Fibroblast of villous mesenchyme (primary cell): ENCODE data around the gene DXO. TPM values are rescaled to one million over a fixed set of nuclear protein-coding genes. Genes with fewer than 3 reads are reported as not detected.
"Not testable (repeated sequence)": the region's sequence is repeated elsewhere in the genome, so short reads cannot be mapped to it uniquely, and the experiment has no call there.

Source experiments
- DNase-seq: peaks from one replicate; pipeline ENCODE4 v3.0.0-alpha.2; 2010; ENCODE audit warnings: low read depth
- H3K4me3 ChIP-seq: 2 replicates; pipeline ENCODE4 v1.5.1; 2011; ENCODE audit warnings: low read depth, mild to moderate bottlenecking, low read length
- total RNA-seq: library from RNA; depleted of rRNA; stranded (reverse); fragments of >200 nt; gene quantifications from 2 replicates; pipeline ENCODE4 v1.2.3, GENCODE V29; 2012
- TF ChIP-seq, protein P1 (sequence below): IDR thresholded peaks from 2 replicates; pipeline ENCODE4 v1.5.1; 2012; ENCODE audit warnings: low read depth, mild to moderate bottlenecking, low read length; ENCODE audit not compliant: insufficient read depth

The DXO gene
- total RNA-seq, 1 donor: 14.2 TPM

GRCh38 chr6:31989363-31989762, 17.4 kb upstream of the DXO start:
- not testable (repeated sequence) for DNase-seq, H3K4me3 ChIP-seq

- not testable (repeated sequence) for DNase-seq, H3K4me3 ChIP-seq
Measured at GRCh38 chr6:31981744-31982143, 9.8 kb upstream of the DXO start, which contains the start of gene C4A. Gene C4A, plus strand, starts transcription at chr6:31982057. Its CDS starts 51 bp downstream, at chr6:31982108.

DNA sequence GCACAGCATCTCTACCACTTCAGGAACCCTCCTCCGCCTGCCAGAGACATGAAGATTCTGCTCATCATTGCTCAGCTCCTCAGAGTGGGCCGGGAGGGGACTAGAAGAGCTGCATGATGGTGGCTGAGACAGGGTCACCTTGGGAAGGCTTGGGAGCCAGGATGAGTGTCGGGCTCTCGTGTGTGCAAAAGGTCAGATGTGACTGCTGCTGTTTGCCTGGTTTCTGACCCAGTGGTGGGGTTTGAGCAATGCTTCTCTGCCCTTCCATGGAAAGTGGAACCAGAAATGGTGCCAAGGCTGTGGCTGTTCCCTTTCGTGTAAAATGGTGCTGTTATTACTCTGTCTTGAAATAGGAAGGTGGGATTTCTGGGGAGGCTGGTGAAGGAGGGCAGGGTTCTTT, 9.1 kb upstream of the DXO start:
- H3K4me3 ChIP-seq, DNase-seq: not testable (repeated sequence)

- DNase-seq, H3K4me3 ChIP-seq: not testable (repeated sequence)
Measured at GRCh38 chr6:31980195-31980876, 8.4 kb upstream of the DXO start.

DNA sequence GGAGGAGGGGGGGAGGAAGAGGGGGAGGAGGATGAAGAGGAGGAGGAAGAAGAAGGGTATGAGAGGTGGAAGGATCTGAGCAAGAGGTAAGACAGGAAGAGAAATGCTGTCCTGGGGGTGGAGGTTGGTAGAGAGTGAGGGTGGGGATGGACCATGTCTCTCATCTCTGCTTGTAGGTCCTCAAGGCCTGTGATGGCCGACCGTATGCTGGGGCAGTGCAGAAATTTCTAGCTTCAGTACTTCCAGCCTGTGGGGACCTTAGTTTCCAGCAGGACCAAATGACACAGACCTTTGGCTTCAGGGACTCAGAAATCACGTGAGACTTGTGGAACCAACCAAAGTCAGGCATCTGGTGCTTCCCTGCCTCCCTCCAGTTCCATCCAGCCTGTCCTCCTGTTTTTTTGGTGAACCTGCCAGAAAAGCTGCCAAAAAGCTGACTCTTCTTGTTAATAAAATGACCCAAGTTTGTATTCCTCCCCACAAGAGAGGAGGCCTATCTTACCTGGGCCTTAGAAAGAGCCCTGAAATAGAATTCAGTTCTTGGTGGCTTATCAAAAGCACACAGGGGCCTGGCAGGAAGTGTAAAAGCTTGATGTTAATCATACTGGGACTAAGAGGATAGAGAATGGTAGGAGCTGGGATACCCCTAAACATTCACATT, 7.4 kb upstream of the DXO start:
- TF ChIP-seq, protein P1, sequence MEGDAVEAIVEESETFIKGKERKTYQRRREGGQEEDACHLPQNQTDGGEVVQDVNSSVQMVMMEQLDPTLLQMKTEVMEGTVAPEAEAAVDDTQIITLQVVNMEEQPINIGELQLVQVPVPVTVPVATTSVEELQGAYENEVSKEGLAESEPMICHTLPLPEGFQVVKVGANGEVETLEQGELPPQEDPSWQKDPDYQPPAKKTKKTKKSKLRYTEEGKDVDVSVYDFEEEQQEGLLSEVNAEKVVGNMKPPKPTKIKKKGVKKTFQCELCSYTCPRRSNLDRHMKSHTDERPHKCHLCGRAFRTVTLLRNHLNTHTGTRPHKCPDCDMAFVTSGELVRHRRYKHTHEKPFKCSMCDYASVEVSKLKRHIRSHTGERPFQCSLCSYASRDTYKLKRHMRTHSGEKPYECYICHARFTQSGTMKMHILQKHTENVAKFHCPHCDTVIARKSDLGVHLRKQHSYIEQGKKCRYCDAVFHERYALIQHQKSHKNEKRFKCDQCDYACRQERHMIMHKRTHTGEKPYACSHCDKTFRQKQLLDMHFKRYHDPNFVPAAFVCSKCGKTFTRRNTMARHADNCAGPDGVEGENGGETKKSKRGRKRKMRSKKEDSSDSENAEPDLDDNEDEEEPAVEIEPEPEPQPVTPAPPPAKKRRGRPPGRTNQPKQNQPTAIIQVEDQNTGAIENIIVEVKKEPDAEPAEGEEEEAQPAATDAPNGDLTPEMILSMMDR: no peak
- no peak for DNase-seq
- no peak overlapping the region for H3K4me3 ChIP-seq

DNA sequence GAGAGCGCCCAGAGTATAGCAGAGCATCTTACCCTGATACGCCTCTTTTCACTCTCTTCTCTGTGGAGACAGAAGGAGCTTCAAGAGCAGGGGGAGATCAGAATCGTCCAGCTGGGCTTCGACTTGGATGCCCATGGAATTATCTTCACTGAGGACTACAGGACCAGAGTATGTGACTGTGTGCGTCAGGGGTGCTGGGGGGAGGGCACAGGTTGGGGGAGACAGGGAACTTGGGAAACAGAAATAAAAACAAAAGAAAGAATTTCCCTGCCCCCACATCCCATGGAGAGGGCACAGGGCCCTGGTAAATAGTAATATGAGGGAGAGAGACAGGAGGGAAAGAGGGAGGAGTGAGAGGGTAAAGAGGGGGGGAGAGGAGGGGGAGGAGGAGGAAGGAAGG, 6.9 kb upstream of the DXO start:
- DNase-seq: no peak
- TF ChIP-seq, protein P1: no peak
- H3K4me3 ChIP-seq: no peak overlapping the region

GRCh38 chr6:31977816-31978431, 6.0 kb upstream of the DXO start:
- no peak for DNase-seq
- H3K4me3 ChIP-seq: no peak overlapping the region
- TF ChIP-seq, protein P1: no peak

GRCh38 chr6:31976065-31976464, 4.1 kb upstream of the DXO start:
- not testable (repeated sequence) for DNase-seq, H3K4me3 ChIP-seq

GRCh38 chr6:31972709-31973350, 892 bp upstream of the DXO start:
- TF ChIP-seq, protein P1: no peak
- DNase-seq: peak; percentile 54
- peak overlapping the region; percentile 61 for H3K4me3 ChIP-seq
